Endothelial cell (in vitro differentiated cells): Measurements from ENCODE around the gene FLOT2. TPM values are rescaled to one million over a fixed set of nuclear protein-coding genes. Genes with fewer than 3 reads are reported as not detected.

ENCODE experiments used
- DNase-seq: peaks from one replicate; pipeline ENCODE4 v3.0.0; 2021; ENCODE audit warnings: low spot score
- H3K27ac Mint-ChIP-seq: one replicate; pipeline ENCODE4 v1.8.0; 2021; ENCODE audit warnings: mixed read lengths, inconsistent platforms; ENCODE audit not compliant: unreplicated experiment
- H3K27me3 Mint-ChIP-seq: one replicate; pipeline ENCODE4 v1.8.0; 2021; ENCODE audit warnings: mild to moderate bottlenecking, moderate library complexity, mixed read lengths, inconsistent platforms; ENCODE audit not compliant: unreplicated experiment
- H3K36me3 Mint-ChIP-seq: one replicate; pipeline ENCODE4 v1.8.0; 2021; ENCODE audit warnings: mild to moderate bottlenecking, low read depth, mixed read lengths, inconsistent platforms; ENCODE audit not compliant: unreplicated experiment
- H3K4me1 Mint-ChIP-seq: one replicate; pipeline ENCODE4 v1.8.0; 2021; ENCODE audit warnings: mild to moderate bottlenecking, mixed read lengths, inconsistent platforms; ENCODE audit not compliant: unreplicated experiment
- H3K4me3 Mint-ChIP-seq: one replicate; pipeline ENCODE4 v1.8.0; 2021; ENCODE audit warnings: mild to moderate bottlenecking, mixed read lengths, inconsistent platforms; ENCODE audit not compliant: unreplicated experiment
- H3K9me3 Mint-ChIP-seq: one replicate; pipeline ENCODE4 v1.8.0; 2021; ENCODE audit warnings: mixed read lengths, inconsistent platforms; ENCODE audit not compliant: unreplicated experiment
- CTCF ChIP-seq: fragments of 200-600 bp; sonication (generic); IDR thresholded peaks from one replicate; pipeline ENCODE4 v1.5.0; 2021; ENCODE audit warnings: antibody characterized with exemption; ENCODE audit not compliant: unreplicated experiment
- total RNA-seq: library from RNA; stranded (reverse); fragmentation: NEBNext Ultra II Directional; extraction: Animal tissue kit (Norgen Biotek cat#: 25700); gene quantifications from one replicate; pipeline ENCODE4 v1.2.1, GENCODE V29; 2021; ENCODE audit not compliant: unreplicated experiment

FLOT2 gene
- total RNA-seq, 1 donor from 2014 or later = 156 TPM

GRCh38 chr17:28917465-28917864 lies 19.9 kb upstream of the FLOT2 start:
- no peak overlapping the region for H3K4me3 Mint-ChIP-seq
- TF ChIP-seq CTCF = no peak
- H3K4me1 Mint-ChIP-seq = no peaks in the 10 kb centered on the region
- H3K9me3 Mint-ChIP-seq = no peaks in the 10 kb centered on the region
- peaks cover 55% of the 10 kb centered on the region for H3K36me3 Mint-ChIP-seq
- no peak for DNase-seq
- no peak overlapping the region for H3K27ac Mint-ChIP-seq
- H3K27me3 Mint-ChIP-seq = peaks cover 2% of the 10 kb centered on the region

GRCh38 chr17:28917029-28917428 lies 19.5 kb upstream of the FLOT2 start:
- no peak overlapping the region for H3K4me3 Mint-ChIP-seq
- H3K9me3 Mint-ChIP-seq = no peaks in the 10 kb centered on the region
- peak overlapping the region; percentile 57 for H3K27ac Mint-ChIP-seq
- peaks cover 59% of the 10 kb centered on the region for H3K36me3 Mint-ChIP-seq
- TF ChIP-seq CTCF = no peak
- H3K4me1 Mint-ChIP-seq = no peaks in the 10 kb centered on the region
- peaks cover 2% of the 10 kb centered on the region for H3K27me3 Mint-ChIP-seq
- no peak for DNase-seq

GRCh38 chr17:28916302-28916934 lies 18.9 kb upstream of the FLOT2 start:
- peaks cover 2% of the 10 kb centered on the region for H3K27me3 Mint-ChIP-seq
- H3K9me3 Mint-ChIP-seq = no peaks in the 10 kb centered on the region
- DNase-seq = peak; percentile 31
- H3K36me3 Mint-ChIP-seq = peaks cover 55% of the 10 kb centered on the region
- peak overlapping the region; percentile 57 for H3K27ac Mint-ChIP-seq
- peak overlapping the region; percentile 83 for H3K4me3 Mint-ChIP-seq
- H3K4me1 Mint-ChIP-seq = no peaks in the 10 kb centered on the region
- TF ChIP-seq CTCF = peak; percentile 80

GRCh38 chr17:28912938-28913333 lies 15.4 kb upstream of the FLOT2 start:
- Mint-ChIP-seq H3K36me3 (peaks cover 57% of the 10 kb centered on the region), H3K4me3 (peak overlapping the region; percentile 48), H3K27ac (peak overlapping the region; percentile 45), H3K27me3 (peaks cover 3% of the 10 kb centered on the region), H3K4me1 (no peaks in the 10 kb centered on the region), H3K9me3 (no peaks in the 10 kb centered on the region)
- TF ChIP-seq CTCF = no peak
- no peak for DNase-seq

- Mint-ChIP-seq H3K27me3 (peaks cover 4% of the 10 kb centered on the region), H3K4me1 (no peaks in the 10 kb centered on the region), H3K27ac (no peak overlapping the region), H3K4me3 (peak overlapping the region; percentile 47), H3K9me3 (no peaks in the 10 kb centered on the region), H3K36me3 (peaks cover 63% of the 10 kb centered on the region)
- DNase-seq = no peak
- no peak for TF ChIP-seq CTCF
Observed at GRCh38 chr17:28912281-28912937, 14.9 kb upstream of the FLOT2 start.
